Panc1 (cell line): ENCODE results near the gene HFE. TPM values are rescaled to one million over a fixed set of nuclear protein-coding genes. Genes with fewer than 3 reads are reported as not detected.

Source experiments
- ATAC-seq: fragments of 200-7000 bp; cut with Tn5 transposase; 2 replicates; pipeline ENCODE4 v1.9.1; 2020; ENCODE audit warnings: mild to moderate bottlenecking, moderate library complexity
- BruUV-seq: library from RNA; stranded (reverse); fragments of 400-500 nt; replicated peaks from 2 replicates; lab custom pipeline; 2021; lab: Mats Ljungman, UMichigan
- CTCF ChIA-PET: fragments of 300-600 bp; sonication (Branson Sonifier 250); formaldehyde crosslinking; loops from one replicate; lab custom pipeline; 2022; ENCODE audit warnings: antibody characterized with exemption; lab: Charles Lee
- POLR2A ChIA-PET: fragments of 300-600 bp; sonication (Branson Sonifier 250); formaldehyde crosslinking; loops from one replicate; lab custom pipeline; 2022; ENCODE audit warnings: antibody characterized with exemption; lab: Charles Lee
- DNase-seq: peaks from one replicate; pipeline ENCODE4 v3.0.0-alpha.2; 2010; ENCODE audit warnings: low read depth, low spot score
- H3K27ac ChIP-seq: 2 replicates; pipeline ENCODE4 v1.5.1; 2011; ENCODE audit warnings: mild to moderate bottlenecking, low read length, inconsistent platforms
- H3K27me3 ChIP-seq: fragments of 200-500 bp; sonication (Bioruptor generic); 2 replicates; pipeline ENCODE4 v1.6.0; 2014; ENCODE audit warnings: low read length, inconsistent platforms; ENCODE audit not compliant: control insufficient read depth, insufficient read depth
- H3K36me3 ChIP-seq: fragments of 200-500 bp; sonication (Bioruptor generic); 2 replicates; pipeline ENCODE4 v1.5.1; 2014; ENCODE audit warnings: inconsistent platforms, mild to moderate bottlenecking, low read length, moderate library complexity; ENCODE audit not compliant: control insufficient read depth, insufficient read depth
- H3K4me1 ChIP-seq: 2 replicates; pipeline ENCODE4 v1.5.1; 2011; ENCODE audit warnings: inconsistent platforms, mild to moderate bottlenecking, low read length, moderate library complexity; ENCODE audit not compliant: control insufficient read depth, insufficient read depth
- H3K4me3 ChIP-seq, 2 experiments: 2 replicates each; pipeline ENCODE4 v1.5.1; 2011 to 2012; ENCODE audit warnings: low read depth in 2 of 2, low read length in 2 of 2, mild to moderate bottlenecking in 2 of 2, inconsistent platforms in 1 of 2, moderate library complexity in 1 of 2
- H3K9me3 ChIP-seq: fragments of 200-500 bp; sonication (Bioruptor generic); 2 replicates; pipeline ENCODE4 v1.5.1; 2014; ENCODE audit warnings: low read depth, mild to moderate bottlenecking, inconsistent platforms, low read length, moderate library complexity; ENCODE audit not compliant: control insufficient read depth, insufficient read depth
- POLR2AphosphoS5 ChIP-seq: IDR thresholded peaks from 2 replicates; pipeline ENCODE4 v1.6.1; 2012; ENCODE audit warnings: mild to moderate bottlenecking, low read depth, low read length, moderate library complexity
- SIN3A ChIP-seq: IDR thresholded peaks from 2 replicates; pipeline ENCODE4 v1.6.1; 2012; ENCODE audit warnings: low read depth, mild to moderate bottlenecking, low read length, moderate library complexity, borderline replicate concordance; ENCODE audit not compliant: insufficient read depth
- TCF7L2 ChIP-seq: IDR thresholded peaks from 2 replicates; pipeline ENCODE4 v1.6.1; 2011; ENCODE audit warnings: mild to moderate bottlenecking, low read depth, low read length, inconsistent platforms
- in situ Hi-C: cut with HindIII; loops from 2 replicates; pipeline ENCODE4 v1.10.0; 2016; ENCODE audit warnings: low sequenced_read_pairs, low pct_unique_long_range_greater_than_20kb
- intact Hi-C: fragments of 100-400 bp; cut with micrococcal nuclease; formaldehyde crosslinking; loops from one replicate; pipeline ENCODE4 v1.10.0; 2022; ENCODE audit not compliant: unreplicated experiment
- total RNA-seq: library from RNA; stranded (reverse); gene quantifications from one replicate; pipeline ENCODE4 v1.2.1, GENCODE V29; 2021; ENCODE audit not compliant: unreplicated experiment
- TF ChIP-seq, protein P1 (sequence below), 2 experiments: IDR thresholded peaks; 2 replicates each; pipeline ENCODE4 v1.6.1; 2011 to 2012; ENCODE audit warnings: low read depth in 2 of 2, control low read depth in 1 of 2, low read length in 1 of 2, mild to moderate bottlenecking in 1 of 2, moderate library complexity in 1 of 2; ENCODE audit not compliant: insufficient read depth in 1 of 2
- TF ChIP-seq, protein P2 (sequence below): fragments of 450-650 bp; IDR thresholded peaks from 2 replicates; pipeline ENCODE4 v1.5.1; 2017; ENCODE audit warnings: mild to moderate bottlenecking

Gene HFE
- total RNA-seq, 1 experiment from 2014 or later: 12.1 TPM

DNA sequence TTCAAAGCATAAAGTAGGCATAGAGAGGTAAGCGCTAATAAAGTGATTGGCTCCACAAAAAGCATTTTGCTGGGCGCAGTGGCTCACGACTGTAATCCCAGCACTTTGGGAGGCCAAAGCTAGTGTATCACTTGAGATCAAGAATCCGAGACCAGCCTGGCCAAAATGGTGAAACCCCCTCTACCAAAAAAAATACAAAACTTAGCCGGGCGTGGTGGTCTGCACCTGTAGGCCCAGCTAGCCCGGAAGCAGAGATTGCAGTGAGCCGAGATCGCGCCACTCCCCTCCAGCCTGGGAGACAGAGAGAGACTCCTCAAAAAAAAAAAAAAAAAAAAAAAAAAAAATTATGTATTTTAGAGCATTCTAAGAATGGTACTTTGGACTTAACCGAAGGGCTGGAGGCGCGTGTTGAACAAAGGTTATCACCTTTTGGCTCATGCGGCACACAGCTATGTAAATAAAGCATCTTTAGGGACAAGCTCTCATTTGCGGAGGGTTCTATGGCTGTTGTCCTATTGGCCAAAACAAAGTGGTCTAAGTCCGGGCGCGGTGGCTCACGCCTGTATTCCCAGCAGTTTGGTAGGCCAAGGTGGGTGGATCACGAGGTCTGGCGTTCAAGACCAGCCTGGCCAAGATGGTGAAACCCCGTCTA, 17.4 kb downstream of the HFE start:
- BruUV-seq: no TSS peak
- peaks cover 5% of the 10 kb centered on the region; the same call in 1 of the 2 replicates for H3K9me3 ChIP-seq
- H3K4me3 ChIP-seq: peak overlapping the region; percentile 58 to 79
- TF ChIP-seq SIN3A (0 out of 2 replicates have a peak, but pooled peaks have one; percentile 45), POLR2AphosphoS5 (peak; percentile 60; the same call in 1 of the 2 replicates)
- TF ChIP-seq, protein P1, sequence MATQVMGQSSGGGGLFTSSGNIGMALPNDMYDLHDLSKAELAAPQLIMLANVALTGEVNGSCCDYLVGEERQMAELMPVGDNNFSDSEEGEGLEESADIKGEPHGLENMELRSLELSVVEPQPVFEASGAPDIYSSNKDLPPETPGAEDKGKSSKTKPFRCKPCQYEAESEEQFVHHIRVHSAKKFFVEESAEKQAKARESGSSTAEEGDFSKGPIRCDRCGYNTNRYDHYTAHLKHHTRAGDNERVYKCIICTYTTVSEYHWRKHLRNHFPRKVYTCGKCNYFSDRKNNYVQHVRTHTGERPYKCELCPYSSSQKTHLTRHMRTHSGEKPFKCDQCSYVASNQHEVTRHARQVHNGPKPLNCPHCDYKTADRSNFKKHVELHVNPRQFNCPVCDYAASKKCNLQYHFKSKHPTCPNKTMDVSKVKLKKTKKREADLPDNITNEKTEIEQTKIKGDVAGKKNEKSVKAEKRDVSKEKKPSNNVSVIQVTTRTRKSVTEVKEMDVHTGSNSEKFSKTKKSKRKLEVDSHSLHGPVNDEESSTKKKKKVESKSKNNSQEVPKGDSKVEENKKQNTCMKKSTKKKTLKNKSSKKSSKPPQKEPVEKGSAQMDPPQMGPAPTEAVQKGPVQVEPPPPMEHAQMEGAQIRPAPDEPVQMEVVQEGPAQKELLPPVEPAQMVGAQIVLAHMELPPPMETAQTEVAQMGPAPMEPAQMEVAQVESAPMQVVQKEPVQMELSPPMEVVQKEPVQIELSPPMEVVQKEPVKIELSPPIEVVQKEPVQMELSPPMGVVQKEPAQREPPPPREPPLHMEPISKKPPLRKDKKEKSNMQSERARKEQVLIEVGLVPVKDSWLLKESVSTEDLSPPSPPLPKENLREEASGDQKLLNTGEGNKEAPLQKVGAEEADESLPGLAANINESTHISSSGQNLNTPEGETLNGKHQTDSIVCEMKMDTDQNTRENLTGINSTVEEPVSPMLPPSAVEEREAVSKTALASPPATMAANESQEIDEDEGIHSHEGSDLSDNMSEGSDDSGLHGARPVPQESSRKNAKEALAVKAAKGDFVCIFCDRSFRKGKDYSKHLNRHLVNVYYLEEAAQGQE (IDR thresholded peaks at IDR 0.05; ENCODE audit: insufficient read depth in 1 of 2, low read depth in 2 of 2, low read length in 1 of 2): no peak
- peak; percentile 41 for ATAC-seq
- H3K4me1 ChIP-seq: peaks cover 16% of the 10 kb centered on the region
- no peak for DNase-seq
- peak overlapping the region; percentile 99 for H3K27ac ChIP-seq
- in situ Hi-C loops (no loop called here), intact Hi-C loops (no loop called here)
- H3K27me3 ChIP-seq: no peaks in the 10 kb centered on the region
- ChIA-PET POLR2A (interaction anchor here (0.6 to 2.3 kb wide), 7 partner anchors 8 to 1042 kb away, joined by 3 to 18 read pairs (median 4); a partner anchor contains a TSS), CTCF (interaction anchor here (1.6 kb wide), 1 partner anchor 19 kb away, joined by 5 read pairs; a partner anchor contains a TSS)
- no peaks in the 10 kb centered on the region for H3K36me3 ChIP-seq

DNA sequence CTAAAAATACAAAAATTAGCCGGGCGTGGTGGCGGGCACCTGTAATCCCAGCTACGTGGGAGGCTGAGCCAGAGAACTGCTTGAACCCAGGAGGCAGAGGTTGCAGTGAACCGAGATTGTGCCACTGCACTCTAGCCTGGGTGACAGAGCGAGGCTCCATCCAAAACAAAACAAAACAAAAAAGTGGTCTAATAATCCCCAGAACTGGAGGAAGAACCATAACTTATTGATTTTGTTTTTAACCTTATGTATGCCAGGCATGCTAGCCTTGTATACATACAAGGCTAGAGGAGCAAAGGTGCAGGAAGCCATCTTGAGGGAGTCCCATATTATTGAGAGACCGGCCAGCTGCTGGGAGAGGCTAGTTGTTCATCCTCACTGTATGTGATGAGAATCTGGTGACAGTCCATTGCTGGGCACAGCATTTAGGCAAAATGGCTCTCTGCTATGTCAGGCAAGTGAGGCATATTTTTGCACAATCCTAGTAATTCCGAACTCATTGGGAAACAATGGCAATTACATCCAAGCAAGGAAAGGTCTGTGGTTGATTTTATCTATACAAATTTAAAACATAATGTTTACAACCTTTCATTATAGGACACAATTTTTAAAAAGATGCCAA, 18.0 kb downstream of the HFE start:
- DNase-seq (no peak), ATAC-seq (no peak)
- H3K4me3 ChIP-seq: no peak overlapping the region
- ChIA-PET CTCF (interaction anchor here (1.6 kb wide), 1 partner anchor 18 kb away, joined by 5 read pairs; a partner anchor contains a TSS), POLR2A (interaction anchor here (0.9 to 2.3 kb wide), 4 partner anchors 9 to 53 kb away, joined by 3 to 18 read pairs (median 8); a partner anchor contains a TSS)
- peak overlapping the region; percentile 99 for H3K27ac ChIP-seq
- no TSS peak for BruUV-seq
- intact Hi-C loops (no loop called here), in situ Hi-C loops (no loop called here)
- peaks cover 16% of the 10 kb centered on the region for H3K4me1 ChIP-seq
- H3K9me3 ChIP-seq: peaks cover 5% of the 10 kb centered on the region; the same call in 1 of the 2 replicates
- no peak for TF ChIP-seq TCF7L2
- H3K27me3 ChIP-seq: no peaks in the 10 kb centered on the region
- no peaks in the 10 kb centered on the region for H3K36me3 ChIP-seq

DNA sequence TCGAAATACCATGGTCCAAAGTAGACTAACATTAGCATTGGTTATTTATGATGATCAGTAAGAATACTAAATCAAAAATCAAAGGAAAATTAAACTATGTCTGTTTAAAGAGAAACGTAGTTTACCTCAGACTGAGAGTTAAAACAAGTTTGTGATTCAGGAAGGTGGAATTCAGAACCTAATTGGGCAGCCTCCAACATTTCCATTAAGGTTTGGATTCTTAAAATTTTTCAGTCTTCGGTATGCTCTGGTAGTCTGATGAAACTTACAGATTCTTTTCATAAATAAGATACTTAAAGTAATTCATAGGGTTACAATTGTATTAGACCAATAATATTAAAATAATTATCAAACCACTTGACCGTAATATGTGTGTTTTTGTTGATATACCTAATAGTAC, 18.6 kb downstream of the HFE start:
- intact Hi-C loops: no loop called here
- Histone ChIP-seq H3K27ac (peak overlapping the region; percentile 99), H3K36me3 (no peaks in the 10 kb centered on the region), H3K4me3 (no peak overlapping the region), H3K4me1 (peaks cover 16% of the 10 kb centered on the region), H3K9me3 (peaks cover 5% of the 10 kb centered on the region; the same call in 1 of the 2 replicates), H3K27me3 (no peaks in the 10 kb centered on the region)
- DNase-seq (no peak), ATAC-seq (no peak)
- POLR2A ChIA-PET: interaction anchor here (0.7 kb wide), 1 partner anchor 346 kb away, joined by 5 read pairs; no protein-coding TSS in a partner anchor
- TF ChIP-seq, protein P1 (IDR thresholded peaks at IDR 0.05; ENCODE audit: insufficient read depth in 1 of 2, low read depth in 2 of 2, low read length in 1 of 2): no peak
- no peak for TF ChIP-seq POLR2AphosphoS5
- TF ChIP-seq, protein P2, sequence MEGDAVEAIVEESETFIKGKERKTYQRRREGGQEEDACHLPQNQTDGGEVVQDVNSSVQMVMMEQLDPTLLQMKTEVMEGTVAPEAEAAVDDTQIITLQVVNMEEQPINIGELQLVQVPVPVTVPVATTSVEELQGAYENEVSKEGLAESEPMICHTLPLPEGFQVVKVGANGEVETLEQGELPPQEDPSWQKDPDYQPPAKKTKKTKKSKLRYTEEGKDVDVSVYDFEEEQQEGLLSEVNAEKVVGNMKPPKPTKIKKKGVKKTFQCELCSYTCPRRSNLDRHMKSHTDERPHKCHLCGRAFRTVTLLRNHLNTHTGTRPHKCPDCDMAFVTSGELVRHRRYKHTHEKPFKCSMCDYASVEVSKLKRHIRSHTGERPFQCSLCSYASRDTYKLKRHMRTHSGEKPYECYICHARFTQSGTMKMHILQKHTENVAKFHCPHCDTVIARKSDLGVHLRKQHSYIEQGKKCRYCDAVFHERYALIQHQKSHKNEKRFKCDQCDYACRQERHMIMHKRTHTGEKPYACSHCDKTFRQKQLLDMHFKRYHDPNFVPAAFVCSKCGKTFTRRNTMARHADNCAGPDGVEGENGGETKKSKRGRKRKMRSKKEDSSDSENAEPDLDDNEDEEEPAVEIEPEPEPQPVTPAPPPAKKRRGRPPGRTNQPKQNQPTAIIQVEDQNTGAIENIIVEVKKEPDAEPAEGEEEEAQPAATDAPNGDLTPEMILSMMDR: no peak
- TF ChIP-seq SIN3A: no peak
- TF ChIP-seq TCF7L2: no peak
- in situ Hi-C loops: no loop called here
- CTCF ChIA-PET: no interaction called here
- BruUV-seq: no TSS peak
